CD4-positive, alpha-beta T cell (primary cell): ENCODE results near the gene MTHFS. TPM values are rescaled to one million over a fixed set of nuclear protein-coding genes. Genes with fewer than 3 reads are reported as not detected.

ENCODE experiments used
- ATAC-seq: fragments of 200-7000 bp; cut with Tn5 transposase; one replicate; pipeline ENCODE4 v1.10.0; 2022; ENCODE audit warnings: mild to moderate bottlenecking; ENCODE audit not compliant: poor library complexity
- CTCF ChIA-PET: fragments of 350-600 bp; sonication (Branson Sonifier 250); formaldehyde crosslinking; loops from one replicate; lab custom pipeline; 2021; ENCODE audit warnings: antibody characterized with exemption, inconsistent platforms; lab: Charles Lee
- POLR2A ChIA-PET: fragments of 350-600 bp; sonication (Branson Sonifier 250); formaldehyde crosslinking; loops from one replicate; lab custom pipeline; 2021; ENCODE audit warnings: antibody characterized with exemption, inconsistent platforms; lab: Charles Lee
- DNase-seq, 14 experiments: peaks; one replicate each; pipeline ENCODE4 v3.0.0-alpha.2; 2013 to 2020; ENCODE audit warnings: mixed read lengths in 2 of 14
- H3K27ac ChIP-seq, 2 donors: one replicate each; pipeline versions ENCODE4 v1.5.1 to v1.7.0; 2013; ENCODE audit warnings: low read length in 2 of 2, low read depth in 1 of 2, mild to moderate bottlenecking in 1 of 2
- H3K27me3 ChIP-seq, 2 experiments: 1 replicate in 1 of 2; 2 replicates in 1 of 2; pipeline versions ENCODE4 v1.6.1 to v1.7.0; 2013; ENCODE audit warnings: low read length in 2 of 2, control low read depth in 1 of 2, mild to moderate bottlenecking in 1 of 2, moderate library complexity in 1 of 2; ENCODE audit not compliant: insufficient read depth in 2 of 2, control insufficient read depth in 1 of 2
- H3K36me3 ChIP-seq: one replicate; pipeline ENCODE4 v1.6.1; 2013; ENCODE audit warnings: low read length, control low read depth; ENCODE audit not compliant: insufficient read depth
- H3K4me1 ChIP-seq: one replicate; pipeline ENCODE4 v1.6.1; 2013; ENCODE audit warnings: low read length, control low read depth; ENCODE audit not compliant: insufficient read depth
- H3K4me3 ChIP-seq: one replicate; pipeline ENCODE4 v1.5.1; 2013; ENCODE audit warnings: mild to moderate bottlenecking, low read length, moderate library complexity
- H3K9me3 ChIP-seq, 2 experiments: 1 replicate in 1 of 2; 2 replicates in 1 of 2; pipeline versions ENCODE4 v1.6.1 to v1.7.0; 2013; ENCODE audit warnings: low read length in 2 of 2, mild to moderate bottlenecking in 2 of 2, control low read depth in 1 of 2, moderate library complexity in 1 of 2; ENCODE audit not compliant: control insufficient read depth in 1 of 2, insufficient read depth in 1 of 2
- H3K27ac Mint-ChIP-seq: one replicate; pipeline ENCODE4 v1.8.0; 2020; ENCODE audit warnings: mixed read lengths
- H3K27me3 Mint-ChIP-seq: one replicate; pipeline ENCODE4 v1.8.0; 2021; ENCODE audit warnings: mixed read lengths
- H3K36me3 Mint-ChIP-seq: one replicate; pipeline ENCODE4 v1.8.0; 2021; ENCODE audit warnings: low read depth, mixed read lengths
- H3K4me1 Mint-ChIP-seq: one replicate; pipeline ENCODE4 v1.8.0; 2021; ENCODE audit warnings: low read depth, mixed read lengths
- H3K4me3 Mint-ChIP-seq: one replicate; pipeline ENCODE4 v1.8.0; 2020; ENCODE audit warnings: mild to moderate bottlenecking, mixed read lengths
- H3K9me3 Mint-ChIP-seq: one replicate; pipeline ENCODE4 v1.8.0; 2020; ENCODE audit warnings: mixed read lengths
- intact Hi-C, 2 experiments: fragments of 100-400 bp; cut with DNase I in 1 of 2; cut with micrococcal nuclease in 1 of 2; formaldehyde crosslinking; loops; one replicate each; pipeline versions ENCODE4 v1.15.1 to v1.9.0; 2023 to 2025; cut with DNase I, micrococcal nuclease
- total RNA-seq, 174 experiments: library from RNA in 2 of 174; stranded (reverse) in 2 of 174; gene quantifications; one replicate each; pipeline ENCODE4 v1.2.3 and lab custom pipeline; 2021 to 2026
- TF ChIP-seq, protein P1 (sequence below): fragments of 200-600 bp; IDR thresholded peaks from one replicate; pipeline ENCODE4 v1.8.0; 2022; ENCODE audit warnings: antibody characterized with exemption, mild to moderate bottlenecking

MTHFS gene
- total RNA-seq, 2 experiments from 2014 or later: 9.1 to 9.8 TPM

DNA sequence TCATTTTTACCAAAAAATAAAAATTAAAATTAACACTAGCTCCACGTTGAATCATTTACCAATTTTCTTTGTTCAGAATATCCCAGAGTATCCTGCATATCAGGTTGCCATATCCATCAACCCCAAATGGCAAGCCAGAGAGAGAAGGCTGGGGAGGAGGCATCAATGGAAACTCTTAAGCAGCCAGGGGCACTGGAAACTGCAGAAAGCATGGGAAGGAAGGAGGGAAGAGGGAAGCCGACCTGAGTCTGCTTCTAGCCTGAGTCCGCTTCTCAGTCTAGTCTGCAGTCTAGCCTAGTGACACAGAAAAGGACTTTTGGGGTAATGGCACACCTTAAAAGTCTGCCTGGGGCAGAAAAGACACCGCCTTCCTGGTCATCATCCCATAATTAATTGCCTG, 1.6 kb upstream of the MTHFS start:
- TF ChIP-seq, protein P1, sequence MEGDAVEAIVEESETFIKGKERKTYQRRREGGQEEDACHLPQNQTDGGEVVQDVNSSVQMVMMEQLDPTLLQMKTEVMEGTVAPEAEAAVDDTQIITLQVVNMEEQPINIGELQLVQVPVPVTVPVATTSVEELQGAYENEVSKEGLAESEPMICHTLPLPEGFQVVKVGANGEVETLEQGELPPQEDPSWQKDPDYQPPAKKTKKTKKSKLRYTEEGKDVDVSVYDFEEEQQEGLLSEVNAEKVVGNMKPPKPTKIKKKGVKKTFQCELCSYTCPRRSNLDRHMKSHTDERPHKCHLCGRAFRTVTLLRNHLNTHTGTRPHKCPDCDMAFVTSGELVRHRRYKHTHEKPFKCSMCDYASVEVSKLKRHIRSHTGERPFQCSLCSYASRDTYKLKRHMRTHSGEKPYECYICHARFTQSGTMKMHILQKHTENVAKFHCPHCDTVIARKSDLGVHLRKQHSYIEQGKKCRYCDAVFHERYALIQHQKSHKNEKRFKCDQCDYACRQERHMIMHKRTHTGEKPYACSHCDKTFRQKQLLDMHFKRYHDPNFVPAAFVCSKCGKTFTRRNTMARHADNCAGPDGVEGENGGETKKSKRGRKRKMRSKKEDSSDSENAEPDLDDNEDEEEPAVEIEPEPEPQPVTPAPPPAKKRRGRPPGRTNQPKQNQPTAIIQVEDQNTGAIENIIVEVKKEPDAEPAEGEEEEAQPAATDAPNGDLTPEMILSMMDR: no peak
- ChIA-PET CTCF (interaction anchor here (1.5 to 4.8 kb wide), 2 partner anchors 24 to 95 kb away, joined by 5 to 20 read pairs; no protein-coding TSS in a partner anchor), POLR2A (interaction anchor here (0.6 to 6.6 kb wide), 8 partner anchors 12 to 275 kb away, joined by 3 to 139 read pairs (median 10); partner anchors contain the start of genes BCL2A1 and ZFAND6)
- Mint-ChIP-seq H3K36me3 (peaks cover 34% of the 10 kb centered on the region), H3K9me3 (no peaks in the 10 kb centered on the region), H3K4me1 (peaks cover 36% of the 10 kb centered on the region), H3K27ac (peak overlapping the region; percentile 97), H3K27me3 (no peaks in the 10 kb centered on the region), H3K4me3 (peak overlapping the region; percentile 94)
- DNase-seq (no peak), ATAC-seq (no peak)
- no peaks in the 10 kb centered on the region for H3K27me3 ChIP-seq
- no peak overlapping the region for H3K4me3 ChIP-seq
- H3K4me1 ChIP-seq: peaks cover 16% of the 10 kb centered on the region
- no peaks in the 10 kb centered on the region for H3K36me3 ChIP-seq
- intact Hi-C loops: loop anchor here in 1 of 2 experiments (5.0 kb wide), 1 partner anchor 254 kb away; the partner anchor contains the start of gene FAH
- no peak overlapping the region for H3K27ac ChIP-seq
- no peaks in the 10 kb centered on the region for H3K9me3 ChIP-seq

GRCh38 chr15:79897701-79898113, 893 bp upstream of the MTHFS start:
- peaks cover 16% of the 10 kb centered on the region for H3K4me1 ChIP-seq
- no peaks in the 10 kb centered on the region for H3K27me3 ChIP-seq
- Mint-ChIP-seq H3K27ac (peak overlapping the region; percentile 97), H3K36me3 (peaks cover 34% of the 10 kb centered on the region), H3K27me3 (no peaks in the 10 kb centered on the region), H3K9me3 (no peaks in the 10 kb centered on the region), H3K4me3 (peak overlapping the region; percentile 94), H3K4me1 (peaks cover 36% of the 10 kb centered on the region)
- H3K9me3 ChIP-seq: no peaks in the 10 kb centered on the region
- TF ChIP-seq, protein P1: no peak
- POLR2A ChIA-PET: interaction anchor here (1.0 to 6.6 kb wide), 8 partner anchors 7 to 276 kb away, joined by 3 to 139 read pairs (median 11); partner anchors contain the start of genes BCL2A1 and ZFAND6
- peak overlapping the region; percentile 86 to 95 for H3K27ac ChIP-seq
- DNase-seq (peak in 5 of 14 experiments; percentile 9 to 62 (median 29)), ATAC-seq (no peak)
- intact Hi-C loops: loop anchor here (1.0 to 5.0 kb wide), 5 partner anchors 26 to 255 kb away; partner anchors contain the start of genes FAH (in 1 of the 2) and ZFAND6 (in 1 of the 2)
- peak overlapping the region; percentile 80 for H3K4me3 ChIP-seq
- CTCF ChIA-PET: interaction anchor here (0.8 to 4.8 kb wide), 3 partner anchors 25 to 95 kb away, joined by 4 to 20 read pairs (median 5); no protein-coding TSS in a partner anchor
- no peaks in the 10 kb centered on the region for H3K36me3 ChIP-seq

DNA sequence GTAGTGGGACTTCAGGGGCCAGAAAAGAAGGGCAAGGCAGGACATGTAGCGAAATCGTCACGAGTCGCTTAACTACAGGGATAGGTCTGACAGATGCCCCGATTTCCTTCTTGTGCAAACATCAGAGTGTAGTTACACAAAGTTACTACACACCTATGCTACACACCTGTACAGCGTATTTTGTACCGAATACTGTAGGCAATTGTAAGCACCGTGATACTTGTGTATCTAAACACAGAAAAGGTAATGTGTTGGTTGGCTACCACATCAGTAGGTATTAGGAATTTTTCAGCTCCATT, 515 bp upstream of the MTHFS start:
- peaks cover 37% of the 10 kb centered on the region for H3K4me1 Mint-ChIP-seq
- H3K36me3 Mint-ChIP-seq: peaks cover 36% of the 10 kb centered on the region
- POLR2A ChIA-PET: interaction anchor here (1.0 to 6.6 kb wide), 10 partner anchors 8 to 276 kb away, joined by 3 to 139 read pairs (median 8); partner anchors contain the start of genes BCL2A1 and ZFAND6
- Histone ChIP-seq H3K9me3 (no peaks in the 10 kb centered on the region), H3K27me3 (no peaks in the 10 kb centered on the region), H3K4me1 (peaks cover 16% of the 10 kb centered on the region), H3K36me3 (no peaks in the 10 kb centered on the region), H3K27ac (peak overlapping the region; percentile 86 to 95), H3K4me3 (peak overlapping the region; percentile 80)
- peak overlapping the region; percentile 94 for H3K4me3 Mint-ChIP-seq
- TF ChIP-seq, protein P1: no peak
- CTCF ChIA-PET: interaction anchor here (0.8 to 4.8 kb wide), 4 partner anchors 25 to 96 kb away, joined by 3 to 20 read pairs (median 4); no protein-coding TSS in a partner anchor
- ATAC-seq (peak; percentile 25), DNase-seq (no peak)
- H3K9me3 Mint-ChIP-seq: no peaks in the 10 kb centered on the region
- H3K27me3 Mint-ChIP-seq: no peaks in the 10 kb centered on the region
- peak overlapping the region; percentile 97 for H3K27ac Mint-ChIP-seq
- intact Hi-C loops: loop anchor here (1.0 to 5.0 kb wide), 5 partner anchors 26 to 255 kb away; partner anchors contain the start of genes FAH (in 1 of the 2) and ZFAND6 (in 1 of the 2)
